Osteocyte (in vitro differentiated cells): ENCODE results near the gene RPE. TPM values are rescaled to one million over a fixed set of nuclear protein-coding genes. Genes with fewer than 3 reads are reported as not detected.
A peak's percentile ranks its signal among the peaks of the same experiment; 100 is the strongest.

Source experiments
- DNase-seq: peaks from one replicate; pipeline ENCODE4 v3.0.0; 2021; ENCODE audit warnings: mixed read lengths; ENCODE audit not compliant: unreplicated experiment; ENCODE audit errors: extremely low spot score
- H3K27ac Mint-ChIP-seq: one replicate; pipeline ENCODE4 v1.8.0; 2021; ENCODE audit warnings: mild to moderate bottlenecking, mixed read lengths; ENCODE audit not compliant: unreplicated experiment
- H3K27me3 Mint-ChIP-seq: one replicate; pipeline ENCODE4 v1.8.0; 2021; ENCODE audit warnings: mixed read lengths; ENCODE audit not compliant: unreplicated experiment
- H3K36me3 Mint-ChIP-seq: one replicate; pipeline ENCODE4 v1.8.0; 2021; ENCODE audit warnings: mixed read lengths; ENCODE audit not compliant: unreplicated experiment
- H3K4me1 Mint-ChIP-seq: one replicate; pipeline ENCODE4 v1.8.0; 2021; ENCODE audit warnings: mixed read lengths; ENCODE audit not compliant: unreplicated experiment
- H3K4me3 Mint-ChIP-seq: one replicate; pipeline ENCODE4 v1.8.0; 2021; ENCODE audit warnings: mild to moderate bottlenecking, moderate library complexity, mixed read lengths; ENCODE audit not compliant: unreplicated experiment
- H3K9me3 Mint-ChIP-seq: one replicate; pipeline ENCODE4 v1.8.0; 2021; ENCODE audit warnings: mixed read lengths; ENCODE audit not compliant: unreplicated experiment
- CTCF ChIP-seq: fragments of 200-600 bp; sonication (generic); IDR thresholded peaks from 2 replicates; pipeline ENCODE4 v1.5.0; 2021; ENCODE audit warnings: antibody characterized with exemption, mild to moderate bottlenecking, moderate library complexity
- long read RNA-seq: library from polyadenylated mRNA; unstranded; transcript quantifications from one replicate; pipeline ENCODE4 v2.0.0, GENCODE V29; 2021
- total RNA-seq: library from RNA; stranded (reverse); gene quantifications from 2 replicates; pipeline ENCODE4 v1.2.1, GENCODE V29; 2021

RPE gene
- 39.0 and 45.7 TPM in 2 replicates for total RNA-seq
- long read RNA-seq, transcript RPE-208 (7 exons, 1,128 nt) = minor isoform, 15 of 249 reads
- long read RNA-seq, transcript RPE-202 (6 exons, 2,569 nt) = major isoform, 211 of 249 reads
- long read RNA-seq, partial matches to known transcripts = 3 of 249 reads
- long read RNA-seq, other reads (novel, unspliced or antisense) = 13 of 249 reads

- Mint-ChIP-seq H3K4me1 (peaks cover 27% of the 10 kb centered on the region), H3K36me3 (peaks cover 2% of the 10 kb centered on the region), H3K4me3 (peak within 1 kb of the TSS; percentile 91), H3K27ac (peak within 1 kb of the TSS; percentile 81), H3K27me3 (no peaks in the 10 kb centered on the region), H3K9me3 (no peaks in the 10 kb centered on the region)
- peak; percentile 97 for DNase-seq
- TF ChIP-seq CTCF = no peak
These were observed at the start of gene RPE for GRCh38 chr2:210002158-210003157. Gene RPE (plus strand): TSS chr2:210002638. CDS start chr2:210002662, 24 bp downstream.

GRCh38 chr2:209956271-209956670, 46.2 kb upstream of the RPE start:
- peaks cover 9% of the 10 kb centered on the region for H3K9me3 Mint-ChIP-seq
- peaks cover 17% of the 10 kb centered on the region for H3K4me1 Mint-ChIP-seq
- no peak for TF ChIP-seq CTCF
- no peak overlapping the region for H3K4me3 Mint-ChIP-seq
- H3K27ac Mint-ChIP-seq = no peak overlapping the region
- peaks cover 23% of the 10 kb centered on the region for H3K27me3 Mint-ChIP-seq
- H3K36me3 Mint-ChIP-seq = no peaks in the 10 kb centered on the region
- DNase-seq = no peak

GRCh38 chr2:209958016-209958415, 44.4 kb upstream of the RPE start:
- DNase-seq = no peak
- Mint-ChIP-seq H3K4me1 (peaks cover 17% of the 10 kb centered on the region), H3K36me3 (no peaks in the 10 kb centered on the region), H3K9me3 (no peaks in the 10 kb centered on the region), H3K27ac (no peak overlapping the region), H3K27me3 (peaks cover 21% of the 10 kb centered on the region), H3K4me3 (no peak overlapping the region)
- TF ChIP-seq CTCF = no peak

DNA sequence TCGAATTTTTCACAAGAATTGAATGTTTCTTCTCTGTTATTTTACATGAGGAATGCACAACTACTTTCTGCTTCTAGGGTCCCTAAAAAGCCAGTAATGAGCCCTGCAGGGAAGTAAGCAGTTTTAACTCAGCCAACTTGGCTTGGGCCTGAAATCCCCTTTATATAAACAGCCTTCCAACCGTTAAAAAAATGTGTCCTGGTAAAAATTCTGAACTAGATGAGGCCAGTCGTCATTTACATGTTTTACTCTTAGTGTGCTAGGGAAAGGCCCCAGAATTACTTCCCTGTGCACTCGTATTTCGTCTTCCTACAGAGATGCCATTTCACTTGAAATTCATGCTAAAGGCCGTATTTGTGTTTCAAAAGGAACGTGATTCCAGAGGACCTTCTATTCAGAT, 42.4 kb upstream of the RPE start:
- no peak for DNase-seq
- H3K4me1 Mint-ChIP-seq = peaks cover 17% of the 10 kb centered on the region
- H3K27me3 Mint-ChIP-seq = peaks cover 17% of the 10 kb centered on the region
- no peak overlapping the region for H3K4me3 Mint-ChIP-seq
- H3K27ac Mint-ChIP-seq = peak overlapping the region; percentile 85
- no peaks in the 10 kb centered on the region for H3K9me3 Mint-ChIP-seq
- H3K36me3 Mint-ChIP-seq = no peaks in the 10 kb centered on the region
- no peak for TF ChIP-seq CTCF
